A673 (cell line): ENCODE results near the gene YPEL3. TPM values are rescaled to one million over a fixed set of nuclear protein-coding genes. Genes with fewer than 3 reads are reported as not detected.

Experiments used
- BruUV-seq: library from RNA; stranded (reverse); fragments of 400-500 nt; replicated peaks from 2 replicates; lab custom pipeline; 2021; lab: Mats Ljungman, UMichigan
- CTCF ChIA-PET: fragments of 300-600 bp; sonication (Branson Sonifier 250); formaldehyde crosslinking; loops from one replicate; lab custom pipeline; 2022; ENCODE audit warnings: antibody characterized with exemption; lab: Charles Lee
- POLR2A ChIA-PET: fragments of 300-600 bp; sonication (Branson Sonifier 250); formaldehyde crosslinking; loops from one replicate; lab custom pipeline; 2022; ENCODE audit warnings: antibody characterized with exemption; ENCODE audit not compliant: low non-redundant PET; lab: Charles Lee
- DNase-seq: peaks from one replicate; pipeline ENCODE4 v3.0.0-alpha.2; 2015; ENCODE audit warnings: low spot score
- H3K27ac ChIP-seq: fragments of 200-600 bp; sonication (generic); 2 replicates; pipeline ENCODE4 v1.5.1; 2016; ENCODE audit warnings: mixed run types, low read depth, mild to moderate bottlenecking, mixed read lengths, antibody characterized with exemption, low read length; ENCODE audit not compliant: poor library complexity, severe bottlenecking
- H3K27me3 ChIP-seq: fragments of 200-600 bp; sonication (generic); replicated peaks from 2 replicates; pipeline ENCODE4 v1.6.1; 2017; ENCODE audit warnings: mixed run types, low read depth, mild to moderate bottlenecking, mixed read lengths, antibody characterized with exemption, low read length; ENCODE audit not compliant: insufficient read depth, poor library complexity
- H3K36me3 ChIP-seq: fragments of 200-600 bp; sonication (generic); 2 replicates; pipeline ENCODE4 v1.6.1; 2016; ENCODE audit warnings: mixed run types, mild to moderate bottlenecking, mixed read lengths, antibody characterized with exemption, low read length; ENCODE audit not compliant: insufficient read depth, poor library complexity, severe bottlenecking
- H3K4me1 ChIP-seq: fragments of 200-600 bp; sonication (generic); 2 replicates; pipeline ENCODE4 v1.6.1; 2017; ENCODE audit warnings: mixed run types, mild to moderate bottlenecking, mixed read lengths, antibody characterized with exemption, low read length; ENCODE audit not compliant: insufficient read depth, poor library complexity, severe bottlenecking
- H3K4me3 ChIP-seq: fragments of 200-600 bp; sonication (generic); 2 replicates; pipeline ENCODE4 v1.5.1; 2016; ENCODE audit warnings: low read depth, mixed run types, mild to moderate bottlenecking, mixed read lengths, low read length; ENCODE audit not compliant: poor library complexity, severe bottlenecking
- H3K9me3 ChIP-seq: fragments of 200-600 bp; sonication (generic); 2 replicates; pipeline ENCODE4 v1.6.1; 2016; ENCODE audit warnings: mixed run types, low read depth, mild to moderate bottlenecking, mixed read lengths, antibody characterized with exemption, low read length; ENCODE audit not compliant: poor library complexity, severe bottlenecking
- EZH2 ChIP-seq: fragments of 200-600 bp; sonication (generic); IDR thresholded peaks from 2 replicates; pipeline ENCODE4 v1.6.1; 2017; ENCODE audit warnings: borderline replicate concordance, low read depth, mild to moderate bottlenecking, mixed read lengths, antibody characterized with exemption, low read length; ENCODE audit not compliant: poor library complexity, severe bottlenecking
- intact Hi-C: fragments of 100-400 bp; cut with micrococcal nuclease; formaldehyde crosslinking; loops from one replicate; pipeline ENCODE4 v1.10.0; 2022; ENCODE audit not compliant: unreplicated experiment
- total RNA-seq: library from RNA; stranded (reverse); gene quantifications from 2 replicates; pipeline ENCODE4 v1.2.3, GENCODE V29; 2021
- TF ChIP-seq, protein P1 (sequence below): fragments of 300-800, 200-600 bp; sonication (generic); conservative IDR thresholded peaks from 2 replicates; pipeline ENCODE4 v1.5.1; 2017; ENCODE audit warnings: low read depth, mild to moderate bottlenecking, antibody characterized with exemption, low read length, moderate library complexity, mixed read lengths

The YPEL3 gene
- total RNA-seq, 1 experiment from 2014 or later: 4.7 TPM

DNA sequence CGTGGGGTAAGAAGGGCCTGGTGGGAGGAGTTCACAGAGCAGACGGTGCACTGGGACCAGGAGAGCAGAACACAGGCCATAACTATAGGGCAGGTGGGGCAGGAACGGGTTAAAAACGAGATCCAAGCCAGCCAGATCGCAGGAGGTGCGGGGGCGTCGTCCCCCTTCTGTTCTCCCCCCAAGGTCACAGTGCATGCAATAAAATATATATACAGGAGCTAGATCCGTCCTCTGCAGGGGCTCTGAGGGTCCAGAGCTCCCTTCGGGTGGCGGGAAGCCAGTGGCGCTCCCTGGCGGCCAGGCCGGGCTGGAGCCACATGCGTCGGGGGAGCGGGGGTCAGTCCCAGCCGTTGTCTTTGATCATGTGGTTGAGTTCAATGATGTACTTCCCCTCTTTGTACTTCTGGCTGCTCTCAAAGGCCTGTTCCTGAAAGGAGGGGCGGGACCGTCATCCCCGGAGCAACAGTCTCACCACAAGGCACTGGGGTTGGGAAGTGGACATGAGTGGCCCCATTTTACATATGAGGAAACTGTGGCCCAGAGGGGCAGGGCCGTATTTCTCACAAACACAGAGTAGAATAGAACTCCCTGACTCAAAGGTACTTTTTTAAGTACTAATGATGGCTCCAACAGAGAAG is 3.5 kb downstream of the YPEL3 start:
- POLR2A ChIA-PET: no interaction called here

DNA sequence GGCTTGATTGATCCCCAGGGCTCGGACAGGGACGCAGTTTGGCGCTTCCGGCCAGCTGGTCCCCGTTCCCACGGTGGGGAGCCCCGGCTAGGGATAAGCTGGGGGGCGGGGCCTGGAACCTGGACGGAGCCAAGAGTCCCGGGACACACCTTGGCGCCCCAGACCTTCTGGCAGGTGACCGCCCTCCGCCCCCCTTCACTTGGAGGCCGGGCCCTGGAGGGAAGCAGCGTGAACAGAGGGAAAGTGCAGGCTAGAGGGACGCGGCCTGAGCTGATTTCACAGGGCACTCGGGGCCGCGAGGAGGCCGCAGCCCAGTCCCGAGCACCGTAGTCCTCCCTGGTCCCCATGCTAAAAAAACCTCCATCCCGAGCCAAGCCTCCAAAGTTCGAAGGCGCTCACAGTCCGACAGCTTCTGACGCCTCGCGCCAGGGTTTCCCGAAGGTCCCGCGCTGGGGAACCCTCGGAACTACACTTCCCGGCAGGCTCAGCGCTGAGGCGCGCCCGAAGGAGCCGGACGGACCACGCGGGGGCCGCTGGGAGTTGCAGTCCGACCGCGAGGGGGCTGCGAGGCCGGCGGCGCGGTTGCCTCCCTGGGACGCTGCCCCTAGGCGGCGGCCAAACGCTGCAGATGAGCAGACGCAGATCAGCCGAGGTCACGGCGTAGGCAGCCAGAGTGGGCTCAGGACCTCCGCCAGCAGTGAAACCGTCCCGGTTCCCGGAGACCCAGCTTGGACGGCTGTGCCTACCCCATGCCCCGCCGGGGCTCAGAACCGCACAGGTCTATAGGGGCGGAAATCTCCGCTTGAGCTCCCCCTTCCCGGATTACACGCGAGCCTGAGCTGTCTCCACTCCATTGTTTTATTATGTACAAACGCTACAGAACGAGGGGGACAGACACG is 4.3 kb downstream of the YPEL3 start, which contains the start of gene TBX6:
Gene TBX6 (minus strand): TSS at position 451 of the 899 bp plus-strand sequence. CDS start 731 bp downstream, outside the sequence.
- TF ChIP-seq EZH2: no peak
- TF ChIP-seq, protein P1, sequence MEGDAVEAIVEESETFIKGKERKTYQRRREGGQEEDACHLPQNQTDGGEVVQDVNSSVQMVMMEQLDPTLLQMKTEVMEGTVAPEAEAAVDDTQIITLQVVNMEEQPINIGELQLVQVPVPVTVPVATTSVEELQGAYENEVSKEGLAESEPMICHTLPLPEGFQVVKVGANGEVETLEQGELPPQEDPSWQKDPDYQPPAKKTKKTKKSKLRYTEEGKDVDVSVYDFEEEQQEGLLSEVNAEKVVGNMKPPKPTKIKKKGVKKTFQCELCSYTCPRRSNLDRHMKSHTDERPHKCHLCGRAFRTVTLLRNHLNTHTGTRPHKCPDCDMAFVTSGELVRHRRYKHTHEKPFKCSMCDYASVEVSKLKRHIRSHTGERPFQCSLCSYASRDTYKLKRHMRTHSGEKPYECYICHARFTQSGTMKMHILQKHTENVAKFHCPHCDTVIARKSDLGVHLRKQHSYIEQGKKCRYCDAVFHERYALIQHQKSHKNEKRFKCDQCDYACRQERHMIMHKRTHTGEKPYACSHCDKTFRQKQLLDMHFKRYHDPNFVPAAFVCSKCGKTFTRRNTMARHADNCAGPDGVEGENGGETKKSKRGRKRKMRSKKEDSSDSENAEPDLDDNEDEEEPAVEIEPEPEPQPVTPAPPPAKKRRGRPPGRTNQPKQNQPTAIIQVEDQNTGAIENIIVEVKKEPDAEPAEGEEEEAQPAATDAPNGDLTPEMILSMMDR: peak; percentile 68
- Histone ChIP-seq H3K36me3 (no peaks in the 10 kb centered on the region), H3K27ac (peak within 1 kb of the TSS; percentile 58), H3K4me1 (peaks cover 18% of the 10 kb centered on the region), H3K4me3 (peak within 1 kb of the TSS; percentile 56), H3K9me3 (peaks cover 3% of the 10 kb centered on the region), H3K27me3 (no peaks in the 10 kb centered on the region)
- CTCF ChIA-PET: interaction anchor here (0.6 to 1.3 kb wide), 8 partner anchors 55 to 1081 kb away, joined by 3 to 6 read pairs (median 4); partner anchors contain the start of gene ZNF48
- DNase-seq: peak; percentile 94
- POLR2A ChIA-PET: interaction anchor here (0.9 kb wide), 1 partner anchor 26 kb away, joined by 3 read pairs; the partner anchor contains the start of gene ALDOA
- intact Hi-C loops: no loop called here
- no TSS peak for BruUV-seq

More for the DNA sequence above, 3.5 kb downstream of the YPEL3 start:
- Histone ChIP-seq H3K4me1 (peaks cover 18% of the 10 kb centered on the region), H3K27me3 (no peaks in the 10 kb centered on the region), H3K27ac (peak overlapping the region; percentile 58), H3K4me3 (peak overlapping the region; percentile 56), H3K36me3 (no peaks in the 10 kb centered on the region), H3K9me3 (peaks cover 11% of the 10 kb centered on the region)
- BruUV-seq: no TSS peak
- intact Hi-C loops: no loop called here
- TF ChIP-seq, protein P1: peak; percentile 75
- no peak for TF ChIP-seq EZH2
- CTCF ChIA-PET: interaction anchor here (0.6 to 1.3 kb wide), 8 partner anchors 28 to 1080 kb away, joined by 3 to 6 read pairs (median 5); partner anchors contain the start of gene ZNF48
- peak; percentile 81 for DNase-seq

DNA sequence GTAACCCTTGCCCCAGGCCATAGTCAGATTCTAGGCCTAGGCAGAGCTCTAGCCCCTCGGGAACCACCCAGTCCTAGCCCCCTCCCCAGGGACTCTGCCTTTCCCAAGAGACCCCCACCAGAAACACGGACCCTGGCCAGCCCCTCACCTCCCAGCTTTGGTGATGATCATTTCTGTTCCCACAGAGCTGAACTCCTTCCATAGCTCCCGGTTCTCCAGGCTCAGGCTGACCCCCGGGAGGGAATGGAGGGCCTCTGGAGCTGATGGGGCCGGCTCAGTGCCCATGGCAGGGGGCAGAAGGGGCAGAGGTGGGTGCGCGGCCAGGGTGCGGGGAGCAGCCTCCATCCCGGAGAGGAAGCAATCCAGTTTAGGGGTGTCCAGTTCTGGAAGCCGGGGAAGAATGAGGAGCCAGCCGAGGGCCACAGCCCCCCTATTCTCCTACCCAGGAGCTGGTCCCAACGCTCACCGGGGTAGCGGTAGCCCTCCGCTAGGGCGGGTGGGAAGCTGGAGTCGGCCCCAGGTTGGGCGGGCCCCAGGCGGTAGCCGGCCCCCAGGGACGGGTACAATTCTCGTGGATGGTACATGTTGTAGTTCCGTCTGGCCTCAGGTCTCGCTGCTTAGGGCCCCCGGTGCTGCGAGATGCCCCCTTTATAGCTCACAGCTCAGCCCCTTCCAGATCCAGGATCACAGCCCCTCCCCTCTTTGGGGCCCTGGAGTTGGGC is 5.2 kb downstream of the YPEL3 start:
- Histone ChIP-seq H3K36me3 (no peaks in the 10 kb centered on the region), H3K4me1 (peaks cover 18% of the 10 kb centered on the region), H3K4me3 (peak overlapping the region; percentile 56), H3K27me3 (no peaks in the 10 kb centered on the region), H3K9me3 (no peaks in the 10 kb centered on the region), H3K27ac (no peak overlapping the region)
- no TSS peak for BruUV-seq
- POLR2A ChIA-PET: interaction anchor here (0.9 kb wide), 1 partner anchor 25 kb away, joined by 3 read pairs; the partner anchor contains the start of gene ALDOA
- no peak for DNase-seq
- TF ChIP-seq EZH2: no peak
- intact Hi-C loops: no loop called here
- CTCF ChIA-PET: no interaction called here
